HG03159 (cell line): ENCODE data around the gene HNRNPA1.

Experiments
- ATAC-seq: cut with Tn5 transposase; IDR thresholded peaks from one replicate; pipeline ENCODE4 v1.9.1; 2021; ENCODE audit warnings: mild to moderate bottlenecking, moderate library complexity; ENCODE audit not compliant: unreplicated experiment

The HNRNPA1 gene

DNA sequence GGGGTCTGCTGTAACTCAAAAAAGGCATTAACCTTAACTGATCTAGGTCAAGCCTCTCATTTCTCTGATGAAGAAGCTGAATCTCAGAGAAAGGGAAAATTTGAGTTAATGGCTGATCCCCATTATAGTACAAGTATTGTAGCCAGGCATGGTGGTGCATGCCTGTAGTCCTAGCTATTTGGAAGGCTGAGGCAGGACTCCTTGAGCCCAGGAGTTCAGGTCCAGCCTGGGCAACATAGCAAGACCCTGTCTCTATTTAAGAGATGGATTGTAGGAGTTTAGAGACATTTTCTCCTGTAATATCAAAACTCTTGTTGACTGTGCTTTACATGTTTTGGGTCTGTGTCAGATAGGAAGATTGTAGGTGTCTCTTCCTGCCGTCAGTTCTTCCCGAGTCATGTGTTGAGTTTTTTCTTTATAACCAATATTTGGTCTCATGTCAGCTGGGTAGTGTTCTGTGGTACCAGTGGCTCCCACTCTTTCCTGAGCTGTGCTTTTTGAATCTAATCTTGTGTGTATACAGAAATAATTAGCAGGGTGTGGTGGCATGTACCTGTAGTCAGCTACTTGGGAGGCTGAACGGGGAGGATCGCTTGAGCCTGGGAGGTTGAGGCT, 53.0 kb downstream of the HNRNPA1 start:
- ATAC-seq: no peak
